GM21381 (cell line): ENCODE measurements around the gene TSPAN18.

ENCODE experiments used
- ATAC-seq: cut with Tn5 transposase; IDR thresholded peaks from one replicate; pipeline ENCODE4 v1.9.1; 2021; ENCODE audit warnings: mild to moderate bottlenecking, moderate library complexity; ENCODE audit not compliant: unreplicated experiment

The TSPAN18 gene

DNA sequence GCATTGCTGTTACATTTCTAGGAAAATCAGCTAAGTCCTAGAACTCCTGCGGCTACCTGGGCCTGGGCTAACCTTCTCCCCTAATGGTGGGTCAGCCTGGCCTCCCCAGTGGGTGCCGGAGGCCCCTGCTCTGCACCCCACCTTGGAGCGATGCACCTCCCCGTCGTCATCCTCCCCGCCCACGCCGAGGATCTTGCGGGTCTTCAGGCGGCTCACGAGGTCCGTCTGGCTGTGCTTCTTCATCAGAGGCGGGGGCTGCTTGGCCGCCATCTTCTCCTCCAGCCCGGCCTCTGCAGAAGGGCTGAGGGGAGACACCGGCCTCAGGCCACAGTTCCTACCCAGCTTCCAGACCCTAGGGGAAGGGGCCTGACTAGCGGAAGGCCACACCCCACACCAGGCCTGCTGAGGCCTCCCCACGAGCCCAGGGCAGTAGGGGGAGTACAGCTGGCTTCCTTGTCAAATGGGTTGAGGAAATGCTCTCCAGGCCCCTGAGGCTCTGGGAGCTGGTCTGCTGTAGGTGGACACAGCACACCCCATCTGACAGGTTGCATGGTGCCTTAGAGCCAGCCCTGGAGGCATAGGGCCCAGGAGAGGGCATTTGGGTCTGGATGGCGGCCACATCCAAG is 211.4 kb downstream of the TSPAN18 start:
- no peak for ATAC-seq

DNA sequence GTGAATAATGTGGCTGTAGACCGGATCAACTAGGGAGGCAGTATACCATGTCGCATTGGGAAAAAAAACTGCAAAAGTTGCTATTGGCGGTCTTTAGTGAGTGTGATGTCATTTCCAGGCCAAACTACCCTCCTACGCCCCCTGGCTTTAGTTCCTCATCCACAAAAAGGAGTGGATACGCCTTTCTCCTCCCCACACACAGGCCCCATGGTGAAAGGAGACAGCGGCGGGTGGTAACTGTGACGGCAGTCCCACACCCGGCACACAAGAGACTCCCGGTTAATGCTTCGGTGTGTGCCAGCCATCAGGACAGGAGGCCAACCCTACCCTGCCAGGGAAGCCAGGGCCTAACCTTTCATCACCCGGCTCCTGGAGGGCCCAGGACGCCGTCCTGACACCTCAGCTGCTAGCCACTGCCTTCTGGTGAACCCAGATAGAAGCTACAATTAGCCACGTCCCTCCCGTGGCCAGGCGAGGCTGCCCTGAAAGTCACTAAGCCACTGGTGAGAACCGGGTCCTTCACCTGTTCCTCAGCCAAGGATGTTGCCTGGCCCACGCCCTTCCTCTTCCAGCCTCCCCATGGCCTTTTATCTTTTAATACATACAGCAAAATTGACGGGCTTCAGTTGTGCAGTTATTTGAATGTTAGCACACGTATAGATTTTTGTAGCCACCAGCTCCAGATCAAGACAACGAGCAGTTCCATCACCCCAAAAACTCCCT is 213.1 kb downstream of the TSPAN18 start:
- no peak for ATAC-seq

DNA sequence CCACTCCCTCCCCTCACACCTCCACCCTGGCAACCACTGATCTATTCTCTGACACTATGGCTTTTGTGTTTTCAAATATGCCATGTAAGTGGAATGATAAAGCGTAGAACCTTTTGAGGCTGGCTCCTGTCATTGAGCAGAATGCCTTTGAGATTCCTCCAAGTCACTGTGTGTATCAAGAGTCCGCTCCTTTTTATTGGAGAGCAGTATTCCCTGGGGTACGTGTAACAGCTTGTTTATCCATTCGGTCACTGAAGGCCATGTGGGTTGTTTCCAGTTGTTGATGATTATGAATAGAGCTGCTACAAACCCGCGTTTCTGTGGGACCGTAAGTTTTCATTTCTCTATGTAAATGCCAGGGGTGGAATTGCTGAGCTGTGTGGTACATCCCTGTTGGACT is 213.6 kb downstream of the TSPAN18 start:
- ATAC-seq = no peak

DNA sequence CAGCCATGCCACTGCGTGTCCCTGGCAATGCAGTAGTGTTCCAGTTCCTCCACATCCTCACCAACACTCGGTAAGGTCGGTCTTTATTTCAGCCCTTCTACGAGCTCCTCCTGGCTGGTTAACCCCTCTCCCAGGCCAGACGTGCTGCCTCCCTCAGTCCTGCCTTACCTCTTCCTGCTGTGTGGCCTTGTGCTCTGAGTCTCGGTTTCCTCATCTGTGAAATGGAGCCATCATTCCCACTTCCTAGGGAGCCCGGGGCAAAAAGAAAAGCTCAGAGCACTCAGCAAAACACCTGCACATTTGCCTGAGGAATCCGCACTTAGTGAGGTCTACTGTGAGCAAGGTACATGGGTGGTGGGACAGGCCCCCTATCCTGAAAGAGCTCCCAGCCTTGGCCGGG is 214.1 kb downstream of the TSPAN18 start:
- no peak for ATAC-seq

DNA sequence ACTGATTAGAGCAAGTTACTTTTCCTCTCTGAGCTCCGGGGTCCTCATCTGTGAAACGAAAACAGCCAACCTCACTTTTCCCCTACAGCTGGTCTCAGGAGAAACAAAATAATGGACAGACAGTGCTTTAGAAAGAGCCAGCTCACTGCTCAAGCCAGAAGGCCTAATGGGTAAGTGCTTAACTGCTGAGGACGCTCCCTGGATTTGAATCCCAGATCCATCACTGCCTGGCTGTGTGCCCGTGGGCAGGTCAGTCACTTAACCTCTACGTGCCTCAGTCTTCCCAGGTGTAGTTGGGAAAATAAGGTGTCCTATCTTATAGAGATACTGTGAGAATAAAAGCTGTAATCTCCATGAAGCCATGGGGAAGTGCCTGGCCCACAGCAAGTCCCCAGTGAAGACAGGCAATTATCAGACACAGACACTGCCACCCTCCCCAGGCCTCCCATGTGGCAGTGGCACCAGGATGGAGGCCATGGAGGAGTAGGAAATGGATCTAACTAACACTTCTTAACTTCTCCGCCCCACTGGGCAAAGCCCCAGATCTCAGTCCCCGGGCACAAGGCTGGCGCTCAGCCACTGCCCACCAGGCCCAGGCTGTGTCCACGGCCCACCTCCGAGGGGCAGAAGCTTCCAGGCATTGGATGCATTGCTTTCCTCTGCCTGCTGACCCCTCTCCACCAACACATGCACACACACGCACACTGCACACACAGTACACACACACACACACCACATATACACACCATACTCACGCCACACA is 214.7 kb downstream of the TSPAN18 start:
- no peak for ATAC-seq

DNA sequence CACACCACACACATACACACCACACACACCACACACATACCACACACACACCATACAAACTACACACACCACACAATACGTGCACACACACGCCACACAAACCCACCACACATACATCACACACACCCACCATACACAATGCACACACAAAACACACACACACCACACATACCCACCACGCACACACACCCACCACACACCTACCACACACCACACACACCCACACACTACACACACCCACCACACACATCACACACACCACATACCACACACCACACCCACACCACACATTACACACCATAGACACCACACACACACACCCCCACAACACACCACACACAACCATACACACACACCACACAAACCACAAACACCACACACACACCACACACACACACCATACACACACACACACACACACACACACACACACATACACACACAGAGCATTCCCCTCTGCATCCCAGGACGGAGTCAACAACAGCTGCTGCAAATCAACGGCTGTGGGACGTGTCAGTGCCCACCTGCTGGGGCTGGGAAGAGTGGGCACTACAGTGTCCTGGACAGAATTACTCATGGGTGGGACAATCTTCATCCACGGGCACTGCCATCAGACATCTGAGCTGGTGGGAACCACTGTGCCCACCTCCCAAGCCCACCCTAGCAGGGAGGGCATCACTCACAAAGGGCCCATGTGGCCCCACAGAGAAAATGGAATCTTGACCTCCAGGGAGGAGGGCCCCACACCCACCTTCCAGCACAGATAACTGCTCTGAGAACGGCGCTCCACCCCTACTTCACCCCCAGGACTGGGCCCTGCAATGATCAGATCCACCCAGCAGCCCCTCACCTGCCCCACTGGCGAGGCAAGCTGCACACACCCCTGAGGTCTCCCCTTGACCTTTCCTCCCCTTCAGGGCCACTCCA is 215.5 kb downstream of the TSPAN18 start:
- ATAC-seq = no peak

DNA sequence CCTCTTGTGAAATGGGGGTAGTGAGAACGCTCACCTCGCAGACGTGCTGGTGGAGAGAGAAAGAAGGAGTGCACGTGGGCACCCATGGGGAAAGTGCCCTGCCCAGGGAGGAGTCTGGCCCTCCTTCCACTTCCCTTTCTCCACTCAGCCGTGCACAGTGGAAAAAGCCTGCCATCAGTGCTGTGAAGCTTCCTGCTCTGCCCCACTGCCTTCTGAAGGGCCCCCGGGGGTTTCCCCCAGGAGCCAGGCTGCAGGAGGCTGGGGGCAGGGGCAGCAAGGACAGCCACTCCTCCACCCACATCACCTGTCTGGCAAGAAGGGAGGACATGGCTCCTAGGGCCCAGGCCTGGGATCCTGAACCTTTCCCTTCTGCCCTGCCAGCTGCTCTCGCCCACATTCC is 216.4 kb downstream of the TSPAN18 start:
- ATAC-seq = no peak

DNA sequence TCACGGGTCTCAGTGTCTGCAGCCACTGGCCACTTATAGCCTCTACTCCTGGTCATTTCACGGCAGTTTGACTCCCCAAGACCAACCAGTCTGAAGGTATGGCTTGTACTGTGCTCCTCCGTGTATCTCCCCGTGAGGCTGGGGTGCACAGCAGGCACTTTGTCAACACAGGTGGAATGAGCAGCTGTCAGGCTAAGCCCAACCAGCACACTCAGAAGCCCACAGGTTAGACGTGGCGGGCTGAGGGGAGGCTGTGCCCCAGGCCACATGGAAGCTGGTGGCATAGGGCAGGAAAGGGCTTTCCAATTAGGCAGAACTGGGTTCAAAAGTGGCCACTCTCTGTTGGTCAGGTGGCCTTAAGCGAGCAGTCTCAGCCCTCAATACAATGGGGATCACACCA is 216.9 kb downstream of the TSPAN18 start:
- ATAC-seq = no peak

DNA sequence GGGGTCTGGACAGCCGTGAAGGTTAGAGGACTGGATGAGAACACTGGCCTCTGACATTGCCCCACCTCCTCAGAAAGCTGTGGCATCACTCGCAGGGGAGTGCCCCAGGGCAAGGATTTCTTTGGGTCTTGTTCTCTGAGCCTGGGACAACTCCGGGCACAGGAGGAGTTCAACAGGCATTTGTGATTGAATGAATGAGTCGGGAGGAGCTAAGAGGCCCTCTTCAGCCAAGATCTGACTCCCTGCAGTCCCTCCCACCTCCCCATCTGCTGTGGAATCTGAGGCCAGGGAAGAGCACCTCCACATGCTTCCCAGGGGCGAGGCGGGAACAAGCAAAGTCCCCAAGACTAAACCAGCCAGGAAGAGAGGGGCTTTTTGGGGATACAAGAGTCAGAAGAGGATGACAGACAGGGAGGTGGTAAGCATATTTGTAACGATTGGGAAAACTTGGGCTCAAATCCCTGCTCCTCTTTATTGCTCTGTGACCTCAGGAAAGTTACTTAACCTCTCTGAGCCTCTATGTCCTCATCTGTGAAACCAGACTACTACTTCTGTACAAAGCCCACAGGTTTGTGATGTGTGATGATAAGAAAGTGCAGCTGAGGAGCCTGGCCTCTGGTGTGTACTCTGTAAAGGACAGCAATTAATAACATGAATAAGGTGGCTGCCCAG is 217.6 kb downstream of the TSPAN18 start:
- ATAC-seq = no peak

DNA sequence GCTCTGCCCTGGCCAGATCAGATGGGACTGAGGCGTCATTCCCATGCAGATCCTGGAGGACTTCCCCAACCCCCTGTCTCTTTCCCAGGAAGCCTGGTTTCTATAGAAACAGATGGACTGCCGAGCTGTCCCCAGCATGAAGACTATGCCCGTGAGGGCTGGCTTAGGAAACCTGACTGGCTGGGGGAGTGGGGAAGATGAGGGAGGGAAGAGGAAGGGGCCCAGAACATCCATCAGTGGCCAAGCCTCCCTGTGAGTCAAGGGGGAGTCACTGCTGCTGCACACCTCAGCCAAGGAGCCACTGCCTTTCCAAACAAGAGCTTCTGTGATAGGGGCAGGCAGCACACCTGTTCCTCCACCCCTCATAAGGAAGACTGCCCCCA is 218.1 kb downstream of the TSPAN18 start:
- no peak for ATAC-seq

DNA sequence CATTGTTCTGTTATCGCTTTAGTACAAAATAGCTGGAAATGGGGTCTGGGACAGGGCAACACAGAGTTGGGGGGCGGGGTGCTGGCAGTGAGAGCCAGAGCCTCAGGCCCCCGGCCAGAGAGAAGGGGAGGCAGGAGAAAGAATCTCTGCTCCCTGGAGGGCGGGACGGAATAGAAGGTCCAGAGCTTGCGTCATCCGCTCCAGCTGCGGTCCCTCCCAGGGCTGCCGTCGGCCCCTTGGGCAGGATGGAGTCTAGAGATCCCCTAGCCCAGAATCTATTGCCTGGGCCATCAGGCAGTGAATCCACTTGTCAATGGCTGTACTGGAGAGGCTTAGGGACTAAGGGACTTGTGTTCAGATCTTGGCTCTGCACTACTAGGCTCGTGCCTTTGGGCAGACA is 218.9 kb downstream of the TSPAN18 start:
- ATAC-seq = no peak

DNA sequence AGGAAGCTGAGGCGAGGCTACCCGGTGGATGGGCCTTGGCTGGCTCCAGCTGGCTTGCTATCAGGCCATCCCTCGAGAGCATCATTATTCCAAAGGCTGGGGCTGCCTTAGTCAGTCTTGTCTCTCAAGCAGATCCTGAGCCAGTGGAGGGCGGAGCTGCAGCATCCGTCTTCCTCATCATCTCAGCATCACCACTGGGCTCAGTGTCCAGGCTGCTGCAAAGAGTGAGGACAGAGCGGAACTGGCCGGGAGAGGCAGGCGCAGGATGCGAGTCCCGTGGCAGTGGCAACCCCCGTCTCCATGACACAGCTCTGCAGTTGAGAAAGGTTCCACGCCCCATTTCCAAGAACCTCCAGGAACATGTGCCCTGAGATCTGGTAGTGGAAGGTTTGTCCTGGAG is 219.5 kb downstream of the TSPAN18 start:
- ATAC-seq = no peak

DNA sequence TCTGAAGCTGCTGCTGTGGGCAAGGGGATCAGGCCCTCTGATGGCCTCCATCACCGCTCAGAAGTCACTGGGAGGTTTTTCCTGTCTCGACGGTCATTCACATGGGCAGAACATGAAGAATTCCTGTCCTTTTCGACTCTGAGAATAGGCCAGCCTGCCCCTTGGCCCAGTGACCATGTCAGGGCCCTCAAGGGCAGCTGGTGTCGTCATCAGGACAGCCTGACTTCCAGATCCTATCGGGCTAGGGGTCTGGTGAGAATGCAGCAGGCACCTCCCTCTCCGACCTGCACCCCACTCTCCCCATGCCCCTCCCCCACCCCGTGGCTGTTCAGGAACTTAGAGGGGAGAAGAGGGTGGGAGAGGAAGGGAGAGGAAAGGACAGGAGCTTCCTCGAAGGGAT is 220.4 kb downstream of the TSPAN18 start:
- no peak for ATAC-seq

DNA sequence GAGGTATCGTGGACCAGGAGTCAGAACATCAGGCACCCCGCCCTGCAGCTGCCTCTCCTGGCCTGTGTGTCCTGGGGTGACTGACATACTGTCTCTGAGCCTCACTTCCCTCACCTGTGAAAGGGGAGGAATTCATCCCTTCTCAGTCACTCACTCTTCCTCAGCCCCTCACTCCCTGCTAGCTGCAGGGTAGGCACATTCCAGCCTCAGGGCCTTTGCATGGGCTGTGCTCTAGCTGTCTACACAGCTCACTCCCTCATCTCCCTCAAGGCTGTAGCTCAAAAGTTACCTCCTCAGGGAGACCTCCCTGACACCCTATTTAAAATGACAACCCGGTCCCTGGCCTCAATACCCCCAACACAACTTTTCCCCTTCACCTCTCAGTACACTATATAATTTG is 221.4 kb downstream of the TSPAN18 start:
- no peak for ATAC-seq

DNA sequence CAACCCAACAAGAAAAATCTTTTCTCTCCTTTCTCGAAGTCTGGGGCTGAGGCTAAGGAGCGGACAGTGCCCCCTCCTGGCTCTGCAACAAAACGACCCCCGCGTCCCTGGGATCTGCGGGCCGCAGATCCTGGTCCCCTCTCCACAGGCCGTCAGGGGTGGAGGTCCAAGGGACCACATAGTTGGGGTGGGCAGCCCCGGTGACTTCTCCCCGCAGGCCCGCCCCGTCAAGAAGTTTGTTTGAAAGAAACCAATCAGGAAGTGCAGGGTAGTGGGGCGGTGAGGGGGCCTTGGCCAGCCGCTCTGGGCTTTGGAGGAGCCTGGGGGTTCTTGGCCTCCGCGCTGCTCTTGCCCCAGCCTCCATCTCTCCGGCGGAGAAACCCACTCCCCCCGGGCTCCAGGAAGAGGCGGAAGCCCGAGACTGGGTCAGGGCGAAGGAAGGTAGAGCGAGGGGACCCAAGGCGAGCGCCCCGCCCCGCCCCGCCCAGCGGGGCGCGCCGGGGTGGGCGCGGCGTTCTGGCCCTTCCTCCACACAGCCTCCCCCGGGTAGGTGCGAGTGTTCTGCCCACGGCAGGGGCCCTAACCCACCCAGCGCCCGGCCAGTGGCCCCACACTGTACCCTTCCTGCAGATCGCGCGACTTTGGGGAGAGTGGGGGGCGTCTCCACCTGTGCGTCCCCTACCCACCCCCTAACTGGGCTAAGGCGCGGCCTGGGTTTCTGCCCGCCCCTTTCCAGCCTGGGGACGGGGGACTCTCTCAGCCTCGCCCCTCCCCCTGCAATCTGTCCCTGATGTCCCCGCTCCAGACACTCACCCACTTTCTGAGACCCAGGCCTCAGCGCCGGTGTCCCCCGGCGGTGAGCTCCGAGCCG is 222.6 kb downstream of the TSPAN18 start:
- no peak for ATAC-seq

DNA sequence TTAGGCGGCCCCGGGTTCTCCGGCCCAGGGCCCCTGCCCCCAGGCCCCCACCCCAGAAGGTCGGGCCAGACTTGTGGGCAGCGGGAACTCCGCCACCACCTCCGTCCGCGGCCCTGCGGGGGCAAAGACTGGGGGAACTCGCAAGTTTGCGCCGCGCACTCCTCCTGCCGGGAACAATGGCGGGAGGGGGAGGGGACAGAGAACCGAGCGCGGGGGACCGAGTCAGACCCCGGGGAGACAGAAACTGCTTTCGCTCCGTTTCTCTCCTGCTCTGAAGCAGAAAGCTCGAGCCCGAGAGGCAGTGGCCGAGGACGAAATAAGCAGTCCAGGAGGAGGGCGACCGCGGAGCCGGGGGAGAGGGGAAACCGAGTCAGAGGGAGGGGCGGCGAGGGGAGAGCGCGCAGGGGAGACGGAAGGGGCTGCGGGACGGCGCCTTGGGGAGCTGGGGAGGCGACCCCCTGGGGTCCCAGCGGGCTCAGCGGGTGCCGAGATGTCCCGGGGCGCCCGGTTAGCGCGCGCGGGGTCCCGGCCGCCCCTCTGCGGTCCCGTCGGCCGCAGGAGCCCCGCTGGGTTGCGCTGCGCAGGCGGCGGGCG is 223.4 kb downstream of the TSPAN18 start:
- ATAC-seq = no peak

DNA sequence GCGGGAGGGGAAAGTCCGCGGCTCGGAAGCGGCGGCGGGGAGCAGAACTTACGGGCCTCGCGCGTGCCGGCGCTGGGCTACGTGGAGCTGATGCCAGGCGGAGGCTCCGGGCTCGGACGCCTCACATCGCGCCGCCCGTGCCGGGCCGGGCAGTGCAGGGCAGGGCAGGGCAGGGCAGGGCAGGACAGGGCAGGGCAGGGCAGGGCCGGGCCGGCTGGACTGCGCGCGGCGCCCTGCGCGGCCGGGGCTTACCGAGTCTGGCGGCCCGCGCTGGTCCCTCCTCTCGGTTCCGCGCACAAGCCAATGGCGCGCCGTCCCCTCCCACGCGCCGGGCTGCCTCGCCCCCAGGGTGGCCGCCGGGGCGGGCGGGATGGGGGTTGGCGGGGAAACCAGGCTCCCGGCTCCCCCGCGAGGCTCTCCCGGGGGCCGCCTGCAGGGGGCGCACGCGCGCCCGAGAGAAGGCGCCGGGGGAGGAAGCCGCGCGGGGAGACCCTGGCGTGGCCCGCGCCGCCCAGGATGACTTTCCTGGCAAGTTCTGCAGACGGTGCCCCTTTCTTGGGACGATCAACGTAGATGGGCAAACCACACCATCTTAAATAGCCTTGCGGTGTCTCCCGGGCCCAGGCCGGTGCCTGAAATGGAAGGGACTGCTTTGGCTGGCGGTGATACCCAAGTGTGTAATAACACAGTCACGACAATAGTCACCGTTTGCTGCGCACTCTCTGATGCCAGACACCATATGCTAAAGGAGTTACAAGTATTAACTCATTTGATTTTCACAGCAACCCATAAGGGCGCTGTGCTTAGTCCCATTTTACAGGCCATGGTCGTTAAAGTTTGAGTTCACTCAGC is 224.1 kb downstream of the TSPAN18 start, which contains the start of gene TP53I11:
Gene TP53I11, minus strand, starts transcription at position 259 of the 852 bp plus-strand sequence. CDS start 12,548 bp downstream, outside the sequence.
- ATAC-seq = no peak

DNA sequence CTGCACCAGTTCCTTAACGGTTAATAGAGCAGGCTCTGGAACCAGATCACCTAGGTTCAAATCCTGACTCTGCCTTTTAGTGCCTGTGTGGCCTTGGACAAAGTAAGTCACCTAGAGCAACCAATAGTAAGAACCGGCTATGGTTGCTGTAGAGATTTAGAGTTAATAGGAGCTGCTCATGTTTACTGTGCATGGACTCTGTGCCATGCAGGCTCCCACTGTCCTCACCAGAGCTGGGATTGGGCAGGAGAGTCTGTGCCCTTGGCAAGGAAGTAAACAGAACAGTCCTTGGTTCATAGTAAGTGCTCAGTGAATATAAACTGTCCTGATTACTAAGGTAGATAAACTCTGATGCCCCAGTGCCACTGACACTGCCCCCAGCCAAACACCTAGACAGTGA is 225.3 kb downstream of the TSPAN18 start:
- no peak for ATAC-seq
